ENCODE data around the gene KDM5B. TPM values are rescaled to one million over a fixed set of nuclear protein-coding genes. Genes with fewer than 3 reads are reported as not detected.
"Not testable (repeated sequence)": the region's sequence is repeated elsewhere in the genome, so short reads cannot be mapped to it uniquely, and the experiment has no call there.

The KDM5B gene
- total and polyA plus RNA-seq, 2 experiments from 2014 or later, result 87.9 to 110 TPM

GRCh38 chr1:202716654-202717053, 91.6 kb downstream of the KDM5B start:
- no peak overlapping the region for H3K27ac ChIP-seq
- no peaks in the 10 kb centered on the region for H3K36me3 ChIP-seq (replicated peaks; ENCODE audit: insufficient read depth, low read depth)
- no peak for DNase-seq (ENCODE audit: low spot score)
- no peaks in the 10 kb centered on the region for H3K79me2 ChIP-seq
- H3K9me3 ChIP-seq (ENCODE audit: low read depth), result no peaks in the 10 kb centered on the region
- peaks cover 13% of the 10 kb centered on the region for H3K27me3 ChIP-seq
- no peak overlapping the region for H3K4me3 ChIP-seq
- no peak overlapping the region for H2AFZ ChIP-seq
- TF ChIP-seq, protein P1, sequence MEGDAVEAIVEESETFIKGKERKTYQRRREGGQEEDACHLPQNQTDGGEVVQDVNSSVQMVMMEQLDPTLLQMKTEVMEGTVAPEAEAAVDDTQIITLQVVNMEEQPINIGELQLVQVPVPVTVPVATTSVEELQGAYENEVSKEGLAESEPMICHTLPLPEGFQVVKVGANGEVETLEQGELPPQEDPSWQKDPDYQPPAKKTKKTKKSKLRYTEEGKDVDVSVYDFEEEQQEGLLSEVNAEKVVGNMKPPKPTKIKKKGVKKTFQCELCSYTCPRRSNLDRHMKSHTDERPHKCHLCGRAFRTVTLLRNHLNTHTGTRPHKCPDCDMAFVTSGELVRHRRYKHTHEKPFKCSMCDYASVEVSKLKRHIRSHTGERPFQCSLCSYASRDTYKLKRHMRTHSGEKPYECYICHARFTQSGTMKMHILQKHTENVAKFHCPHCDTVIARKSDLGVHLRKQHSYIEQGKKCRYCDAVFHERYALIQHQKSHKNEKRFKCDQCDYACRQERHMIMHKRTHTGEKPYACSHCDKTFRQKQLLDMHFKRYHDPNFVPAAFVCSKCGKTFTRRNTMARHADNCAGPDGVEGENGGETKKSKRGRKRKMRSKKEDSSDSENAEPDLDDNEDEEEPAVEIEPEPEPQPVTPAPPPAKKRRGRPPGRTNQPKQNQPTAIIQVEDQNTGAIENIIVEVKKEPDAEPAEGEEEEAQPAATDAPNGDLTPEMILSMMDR (IDR thresholded peaks at IDR 0.05; ENCODE audit: poor library complexity), result no peak
- TF ChIP-seq EZH2 (IDR thresholded peaks at IDR 0.05; ENCODE audit: borderline replicate concordance) (no peak), EZH2phosphoT487 (IDR thresholded peaks at IDR 0.05; ENCODE audit: low read depth, severe bottlenecking, unreplicated experiment) (no peak)
- no peaks in the 10 kb centered on the region for H4K20me1 ChIP-seq (ENCODE audit: insufficient read depth, poor library complexity, severe bottlenecking)
- H3K4me2 ChIP-seq, result no peak overlapping the region
- 82% methylated on average over 2 of the region's 2 CpGs for WGBS (ENCODE audit: low lambda C conversion rate, missing lambda C conversion rate)
- no peaks in the 10 kb centered on the region for H3K4me1 ChIP-seq (ENCODE audit: insufficient read depth)
- no peaks in the 10 kb centered on the region for H3K9me2 ChIP-seq (replicated peaks; ENCODE audit: insufficient read depth)

- not testable (repeated sequence) for H3K79me2 ChIP-seq; H3K36me3 ChIP-seq (replicated peaks; ENCODE audit: insufficient read depth, low read depth); H3K4me3 ChIP-seq; H2AFZ ChIP-seq; H3K4me2 ChIP-seq; DNase-seq (ENCODE audit: low spot score); H3K27ac ChIP-seq; H3K9me2 ChIP-seq (replicated peaks; ENCODE audit: insufficient read depth); H4K20me1 ChIP-seq (ENCODE audit: insufficient read depth, poor library complexity, severe bottlenecking); H3K9me3 ChIP-seq (ENCODE audit: low read depth)
- peaks cover 35% of the 10 kb centered on the region for H3K27me3 ChIP-seq
- 89% methylated on average over 1 of the region's 1 CpG for whole genome bisulfite sequencing (ENCODE audit: low lambda C conversion rate, missing lambda C conversion rate)
- peaks cover 10% of the 10 kb centered on the region for H3K4me1 ChIP-seq (ENCODE audit: insufficient read depth)
Measured at GRCh38 chr1:202714202-202714601, 94.0 kb downstream of the KDM5B start.

- TF ChIP-seq EZH2 (IDR thresholded peaks at IDR 0.05; ENCODE audit: borderline replicate concordance) (no peak), EZH2phosphoT487 (IDR thresholded peaks at IDR 0.05; ENCODE audit: low read depth, severe bottlenecking, unreplicated experiment) (no peak)
- TF ChIP-seq, protein P1 (IDR thresholded peaks at IDR 0.05; ENCODE audit: poor library complexity), result no peak
- no peak overlapping the region for H3K4me3 ChIP-seq
- DNase-seq (ENCODE audit: low spot score), result peak; percentile 14
- H3K36me3 ChIP-seq (replicated peaks; ENCODE audit: insufficient read depth, low read depth), result no peaks in the 10 kb centered on the region
- H3K4me1 ChIP-seq (ENCODE audit: insufficient read depth), result peaks cover 10% of the 10 kb centered on the region
- H2AFZ ChIP-seq, result no peak overlapping the region
- peaks cover 45% of the 10 kb centered on the region for H3K27me3 ChIP-seq
- no peaks in the 10 kb centered on the region for H3K9me3 ChIP-seq (ENCODE audit: low read depth)
- H4K20me1 ChIP-seq (ENCODE audit: insufficient read depth, poor library complexity, severe bottlenecking), result no peaks in the 10 kb centered on the region
- H3K79me2 ChIP-seq, result no peaks in the 10 kb centered on the region
- whole genome bisulfite sequencing (ENCODE audit: low lambda C conversion rate, missing lambda C conversion rate), result 32% methylated on average over 4 of the region's 4 CpGs
- no peak overlapping the region for H3K27ac ChIP-seq
- H3K9me2 ChIP-seq (replicated peaks; ENCODE audit: insufficient read depth), result no peaks in the 10 kb centered on the region
- no peak overlapping the region for H3K4me2 ChIP-seq
Measured at GRCh38 chr1:202713110-202713509, 95.1 kb downstream of the KDM5B start.

DNA sequence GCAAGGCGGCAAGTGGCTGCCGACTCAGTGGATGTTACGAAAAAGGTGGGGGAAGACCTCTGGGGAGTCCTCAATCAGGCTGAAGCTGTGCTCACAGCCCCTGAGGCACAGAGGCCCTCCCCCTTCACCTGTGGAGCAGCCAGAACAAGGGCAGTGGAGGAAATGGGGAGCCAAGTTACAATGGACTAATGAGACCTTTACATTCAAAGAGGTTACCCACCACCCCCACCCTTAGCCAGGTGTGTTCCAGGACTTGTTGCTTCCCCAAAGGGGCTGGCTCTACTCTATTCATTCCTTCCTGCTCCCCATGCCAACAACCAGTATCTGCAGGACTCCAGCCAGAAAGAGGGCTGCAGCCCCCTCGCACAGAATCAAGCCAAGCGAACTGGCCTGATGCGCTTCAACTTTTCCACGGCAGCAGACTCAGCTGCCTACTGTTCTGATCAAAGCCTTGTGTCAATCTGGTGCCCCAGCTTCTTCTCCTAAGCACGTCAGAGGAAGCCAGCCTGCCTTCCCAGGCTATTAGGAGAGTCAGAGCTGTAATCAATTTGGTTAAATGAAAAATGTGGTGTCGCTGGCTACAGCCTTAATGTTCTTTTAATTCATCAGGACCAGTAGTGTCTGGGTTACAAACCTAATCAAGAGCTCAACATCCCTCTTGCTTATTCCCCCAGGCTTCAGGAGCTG, 96.1 kb downstream of the KDM5B start:
- H2AFZ ChIP-seq, result no peak overlapping the region
- 65% methylated on average over 9 of the region's 9 CpGs for WGBS (ENCODE audit: low lambda C conversion rate, missing lambda C conversion rate)
- no peak overlapping the region for H3K27ac ChIP-seq
- no peaks in the 10 kb centered on the region for H3K9me2 ChIP-seq (replicated peaks; ENCODE audit: insufficient read depth)
- TF ChIP-seq EZH2phosphoT487 (IDR thresholded peaks at IDR 0.05; ENCODE audit: low read depth, severe bottlenecking, unreplicated experiment) (no peak), EZH2 (IDR thresholded peaks at IDR 0.05; ENCODE audit: borderline replicate concordance) (no peak)
- TF ChIP-seq, protein P1 (IDR thresholded peaks at IDR 0.05; ENCODE audit: poor library complexity), result no peak
- peaks cover 10% of the 10 kb centered on the region for H3K4me1 ChIP-seq (ENCODE audit: insufficient read depth)
- H3K4me3 ChIP-seq, result no peak overlapping the region
- peaks cover 56% of the 10 kb centered on the region for H3K27me3 ChIP-seq
- no peak for DNase-seq (ENCODE audit: low spot score)
- H4K20me1 ChIP-seq (ENCODE audit: insufficient read depth, poor library complexity, severe bottlenecking), result no peaks in the 10 kb centered on the region
- no peaks in the 10 kb centered on the region for H3K9me3 ChIP-seq (ENCODE audit: low read depth)
- H3K4me2 ChIP-seq, result no peak overlapping the region
- H3K36me3 ChIP-seq (replicated peaks; ENCODE audit: insufficient read depth, low read depth), result no peaks in the 10 kb centered on the region
- H3K79me2 ChIP-seq, result no peaks in the 10 kb centered on the region

All from hepatocyte (in vitro differentiated cells).